ENCODE results near the gene CD247.

CD247 gene

GRCh38 chr1:167486090-167486824 is 32.1 kb downstream of the CD247 start:
- H3K4me3 ChIP-seq (ENCODE audit: insufficient read depth in 1 of 2, low read depth in 1 of 2, low read length in 2 of 2), result no peak overlapping the region

GRCh38 chr1:167484726-167485502 is 33.4 kb downstream of the CD247 start:
- Histone ChIP-seq H3K27me3 (ENCODE audit: control insufficient read depth in 1 of 2, insufficient read depth in 1 of 2, low read length in 2 of 2) (peaks cover 2 to 13% of the 10 kb centered on the region in 2 experiments), H3K36me3 (ENCODE audit: control insufficient read depth in 1 of 2, insufficient read depth in 2 of 2, low read depth in 1 of 2, low read length in 2 of 2) (no peaks in the 10 kb centered on the region), H3K18ac (ENCODE audit: low read depth in 1 of 2, low read length in 2 of 2) (no peak overlapping the region), H3K14ac (ENCODE audit: low read length in 2 of 2) (no peak overlapping the region), H2BK15ac (ENCODE audit: low read depth, poor library complexity, severe bottlenecking) (no peak overlapping the region), H3K79me1 (replicated peaks; ENCODE audit: low read length, poor library complexity, severe bottlenecking) (no peaks in the 10 kb centered on the region), H4K91ac (ENCODE audit: low read length) (no peak overlapping the region), H3K4me2 (ENCODE audit: low read length, poor library complexity, severe bottlenecking) (no peak overlapping the region), H3K4ac (ENCODE audit: low read depth in 1 of 2, low read length in 2 of 2) (no peak overlapping the region), H2BK120ac (ENCODE audit: low read depth, low read length) (no peak overlapping the region), H3K27ac (ENCODE audit: low read length, poor library complexity, severe bottlenecking) (no peak overlapping the region), H2AFZ (ENCODE audit: low read depth, low read length) (no peak overlapping the region), H2BK12ac (ENCODE audit: low read length in 2 of 2) (no peak overlapping the region), H3K4me1 (ENCODE audit: control insufficient read depth, insufficient read depth, low read depth, low read length) (no peaks in the 10 kb centered on the region), H2BK5ac (ENCODE audit: low read depth, low read length, poor library complexity, severe bottlenecking) (no peak overlapping the region), H4K8ac (ENCODE audit: low read length) (no peak overlapping the region), H3K4me3 (ENCODE audit: insufficient read depth in 1 of 2, low read depth in 1 of 2, low read length in 2 of 2) (no peak overlapping the region), H3K23ac (ENCODE audit: low read length in 2 of 2) (no peak overlapping the region), H3K9ac (ENCODE audit: low read length) (no peak overlapping the region), H2AK5ac (ENCODE audit: low read length, severe bottlenecking) (no peak overlapping the region), H3K9me3 (ENCODE audit: control insufficient read depth, low read length) (no peaks in the 10 kb centered on the region)
- 92% methylated on average over 12 of the region's 12 CpGs for WGBS
- no peak for DNase-seq

More at GRCh38 chr1:167486090-167486824, 32.1 kb downstream of the CD247 start:
- Histone ChIP-seq H3K4me2 (ENCODE audit: low read length, poor library complexity, severe bottlenecking) (no peak overlapping the region), H4K8ac (ENCODE audit: low read length) (no peak overlapping the region), H3K4ac (ENCODE audit: low read depth in 1 of 2, low read length in 2 of 2) (no peak overlapping the region), H3K9ac (ENCODE audit: low read length) (no peak overlapping the region), H2BK120ac (ENCODE audit: low read depth, low read length) (no peak overlapping the region), H2AK5ac (ENCODE audit: low read length, severe bottlenecking) (no peak overlapping the region), H3K27ac (ENCODE audit: low read length, poor library complexity, severe bottlenecking) (no peak overlapping the region), H3K9me3 (ENCODE audit: control insufficient read depth, low read length) (no peaks in the 10 kb centered on the region), H4K91ac (ENCODE audit: low read length) (no peak overlapping the region), H2BK12ac (ENCODE audit: low read length in 2 of 2) (no peak overlapping the region), H3K36me3 (ENCODE audit: control insufficient read depth in 1 of 2, insufficient read depth in 2 of 2, low read depth in 1 of 2, low read length in 2 of 2) (no peaks in the 10 kb centered on the region), H2BK15ac (ENCODE audit: low read depth, poor library complexity, severe bottlenecking) (no peak overlapping the region), H3K14ac (ENCODE audit: low read length in 2 of 2) (no peak overlapping the region), H2AFZ (ENCODE audit: low read depth, low read length) (no peak overlapping the region), H3K23ac (ENCODE audit: low read length in 2 of 2) (no peak overlapping the region), H3K18ac (ENCODE audit: low read depth in 1 of 2, low read length in 2 of 2) (no peak overlapping the region), H3K27me3 (ENCODE audit: control insufficient read depth in 1 of 2, insufficient read depth in 1 of 2, low read length in 2 of 2) (peaks cover 0 to 8% of the 10 kb centered on the region in 2 experiments), H3K79me1 (replicated peaks; ENCODE audit: low read length, poor library complexity, severe bottlenecking) (no peaks in the 10 kb centered on the region), H2BK5ac (ENCODE audit: low read depth, low read length, poor library complexity, severe bottlenecking) (no peak overlapping the region), H3K4me1 (ENCODE audit: control insufficient read depth, insufficient read depth, low read depth, low read length) (no peaks in the 10 kb centered on the region)
- DNase-seq, result peak; percentile 3
- WGBS, result 49% methylated on average over 15 of the region's 15 CpGs

- H2BK5ac ChIP-seq (ENCODE audit: low read depth, low read length, poor library complexity, severe bottlenecking), result no peak overlapping the region
Measured at GRCh38 chr1:167483790-167484189, 34.5 kb downstream of the CD247 start.

GRCh38 chr1:167482184-167482583 is 36.1 kb downstream of the CD247 start:
- H3K27me3 ChIP-seq (ENCODE audit: control insufficient read depth in 1 of 2, insufficient read depth in 1 of 2, low read length in 2 of 2), result peaks cover 8 to 16% of the 10 kb centered on the region in 2 experiments
- H2AK5ac ChIP-seq (ENCODE audit: low read length, severe bottlenecking), result no peak overlapping the region
- H3K4ac ChIP-seq (ENCODE audit: low read depth in 1 of 2, low read length in 2 of 2), result no peak overlapping the region
- no peaks in the 10 kb centered on the region for H3K4me1 ChIP-seq (ENCODE audit: control insufficient read depth, insufficient read depth, low read depth, low read length)
- no peak overlapping the region for H2BK15ac ChIP-seq (ENCODE audit: low read depth, poor library complexity, severe bottlenecking)
- WGBS, result 62% methylated on average over 4 of the region's 4 CpGs
- no peak overlapping the region for H2AFZ ChIP-seq (ENCODE audit: low read depth, low read length)
- H2BK120ac ChIP-seq (ENCODE audit: low read depth, low read length), result no peak overlapping the region
- no peak overlapping the region for H3K27ac ChIP-seq (ENCODE audit: low read length, poor library complexity, severe bottlenecking)
- no peak overlapping the region for H2BK5ac ChIP-seq (ENCODE audit: low read depth, low read length, poor library complexity, severe bottlenecking)
- H3K4me3 ChIP-seq (ENCODE audit: insufficient read depth in 1 of 2, low read depth in 1 of 2, low read length in 2 of 2), result no peak overlapping the region
- no peak overlapping the region for H3K18ac ChIP-seq (ENCODE audit: low read depth in 1 of 2, low read length in 2 of 2)
- no peaks in the 10 kb centered on the region for H3K79me1 ChIP-seq (replicated peaks; ENCODE audit: low read length, poor library complexity, severe bottlenecking)
- no peak overlapping the region for H2BK12ac ChIP-seq (ENCODE audit: low read length in 2 of 2)
- no peak overlapping the region for H4K91ac ChIP-seq (ENCODE audit: low read length)
- H3K23ac ChIP-seq (ENCODE audit: low read length in 2 of 2), result no peak overlapping the region
- no peak for DNase-seq
- H4K8ac ChIP-seq (ENCODE audit: low read length), result no peak overlapping the region
- no peak overlapping the region for H3K9ac ChIP-seq (ENCODE audit: low read length)
- H3K36me3 ChIP-seq (ENCODE audit: control insufficient read depth in 1 of 2, insufficient read depth in 2 of 2, low read depth in 1 of 2, low read length in 2 of 2), result no peaks in the 10 kb centered on the region
- no peaks in the 10 kb centered on the region for H3K9me3 ChIP-seq (ENCODE audit: control insufficient read depth, low read length)
- no peak overlapping the region for H3K4me2 ChIP-seq (ENCODE audit: low read length, poor library complexity, severe bottlenecking)
- no peak overlapping the region for H3K14ac ChIP-seq (ENCODE audit: low read length in 2 of 2)

More at GRCh38 chr1:167483790-167484189, 34.5 kb downstream of the CD247 start:
- Histone ChIP-seq H2AFZ (ENCODE audit: low read depth, low read length) (no peak overlapping the region), H2BK12ac (ENCODE audit: low read length in 2 of 2) (no peak overlapping the region), H3K9me3 (ENCODE audit: control insufficient read depth, low read length) (no peaks in the 10 kb centered on the region), H3K14ac (ENCODE audit: low read length in 2 of 2) (no peak overlapping the region), H3K4me2 (ENCODE audit: low read length, poor library complexity, severe bottlenecking) (no peak overlapping the region), H3K27ac (ENCODE audit: low read length, poor library complexity, severe bottlenecking) (no peak overlapping the region), H3K4me1 (ENCODE audit: control insufficient read depth, insufficient read depth, low read depth, low read length) (no peaks in the 10 kb centered on the region), H4K8ac (ENCODE audit: low read length) (no peak overlapping the region), H3K9ac (ENCODE audit: low read length) (no peak overlapping the region), H2BK15ac (ENCODE audit: low read depth, poor library complexity, severe bottlenecking) (no peak overlapping the region), H3K36me3 (ENCODE audit: control insufficient read depth in 1 of 2, insufficient read depth in 2 of 2, low read depth in 1 of 2, low read length in 2 of 2) (no peaks in the 10 kb centered on the region), H2BK120ac (ENCODE audit: low read depth, low read length) (no peak overlapping the region), H4K91ac (ENCODE audit: low read length) (no peak overlapping the region), H3K18ac (ENCODE audit: low read depth in 1 of 2, low read length in 2 of 2) (no peak overlapping the region), H3K27me3 (ENCODE audit: control insufficient read depth in 1 of 2, insufficient read depth in 1 of 2, low read length in 2 of 2) (peaks cover 2 to 16% of the 10 kb centered on the region in 2 experiments), H3K79me1 (replicated peaks; ENCODE audit: low read length, poor library complexity, severe bottlenecking) (no peaks in the 10 kb centered on the region), H2AK5ac (ENCODE audit: low read length, severe bottlenecking) (no peak overlapping the region), H3K4ac (ENCODE audit: low read depth in 1 of 2, low read length in 2 of 2) (no peak overlapping the region), H3K23ac (ENCODE audit: low read length in 2 of 2) (no peak overlapping the region), H3K4me3 (ENCODE audit: insufficient read depth in 1 of 2, low read depth in 1 of 2, low read length in 2 of 2) (peak overlapping the region in 1 of 2 experiments; percentile 11)
- no peak for DNase-seq
- 85% methylated on average over 7 of the region's 7 CpGs for WGBS
